K562 (cell line): ENCODE data around the gene ARHGAP18. TPM values are rescaled to one million over a fixed set of nuclear protein-coding genes. Genes with fewer than 3 reads are reported as not detected.

Experiments
- ATF7 ChIP-seq: fragments of 450-650 bp; IDR thresholded peaks from 2 replicates; pipeline ENCODE4 v1.7.1; 2014; ENCODE audit warnings: mild to moderate bottlenecking, moderate library complexity
- BACH1 ChIP-seq: fragments of 200-800 bp; sonication (Bioruptor generic); IDR thresholded peaks from 2 replicates; pipeline ENCODE4 v1.6.1; 2016; ENCODE audit warnings: missing genetic modification characterization, missing compliant biosample characterization
- CCNT2 ChIP-seq: IDR thresholded peaks from 2 replicates; pipeline ENCODE4 v1.6.1; 2011; ENCODE audit warnings: borderline replicate concordance, low read depth, mild to moderate bottlenecking, moderate library complexity, mixed read lengths, low read length; ENCODE audit not compliant: insufficient read length; ENCODE audit errors: extremely low read depth
- DIDO1 ChIP-seq: fragments of 450-650 bp; IDR thresholded peaks from 2 replicates; pipeline ENCODE4 v1.6.1; 2016; ENCODE audit warnings: low read depth, missing biosample characterization, missing genetic modification characterization
- DMBX1 ChIP-seq: fragments of 250-450 bp; sonication (Bioruptor Pico); IDR thresholded peaks from 2 replicates; pipeline ENCODE4 v1.8.0; 2022; ENCODE audit warnings: inconsistent platforms, mild to moderate bottlenecking, moderate library complexity, borderline replicate concordance
- DPF2 ChIP-seq: fragments of 450-650 bp; IDR thresholded peaks from 2 replicates; pipeline ENCODE4 v1.6.1; 2016
- EP300 ChIP-seq: IDR thresholded peaks from 2 replicates; pipeline ENCODE4 v1.6.1; 2012; ENCODE audit warnings: low read length, improper control_type of control experiment
- HCFC1 ChIP-seq: IDR thresholded peaks from 2 replicates; pipeline ENCODE4 v1.6.1; 2012; ENCODE audit warnings: low read depth, low read length, improper control_type of control experiment
- HDAC2 ChIP-seq: fragments of 450-650 bp; IDR thresholded peaks from 2 replicates; pipeline ENCODE4 v1.6.1; 2016; ENCODE audit warnings: mild to moderate bottlenecking
- L3MBTL2 ChIP-seq: fragments of 450-650 bp; IDR thresholded peaks from 2 replicates; pipeline ENCODE4 v1.6.1; 2016; ENCODE audit warnings: mild to moderate bottlenecking, moderate library complexity
- MAZ ChIP-seq, 2 experiments: fragments of 450-650 bp in 1 of 2; sonication (generic) in 1 of 2; formaldehyde crosslinking; IDR thresholded peaks in 1 of 2; conservative IDR thresholded peaks in 1 of 2; 2 replicates each; pipeline versions ENCODE4 v1.4.0 to v1.5.0; 2020; ENCODE audit warnings: mild to moderate bottlenecking in 1 of 2, missing genetic modification reagents in 1 of 2
- MBD2 ChIP-seq: sonication (generic); IDR thresholded peaks from 2 replicates; pipeline ENCODE4 v1.6.1; 2016; ENCODE audit warnings: low read depth, borderline replicate concordance
- MTF1 ChIP-seq: fragments of 250-450 bp; sonication (Bioruptor Pico); IDR thresholded peaks from 2 replicates; pipeline ENCODE4 v1.9.0; 2021; ENCODE audit warnings: moderate library complexity, mild to moderate bottlenecking, inconsistent platforms, borderline replicate concordance
- MXI1 ChIP-seq: IDR thresholded peaks from 2 replicates; pipeline ENCODE4 v1.6.1; 2011; ENCODE audit warnings: low read depth, mild to moderate bottlenecking, improper control_type of control experiment, low read length
- NCOR1 ChIP-seq: fragments of 450-650 bp; IDR thresholded peaks from 2 replicates; pipeline ENCODE4 v1.6.1; 2016; ENCODE audit warnings: mild to moderate bottlenecking, moderate library complexity
- NR2C2 ChIP-seq, 2 experiments: fragments of 200-800 bp in 1 of 2; sonication (Bioruptor generic) in 1 of 2; sonication (generic) in 1 of 2; formaldehyde crosslinking in 1 of 2; IDR thresholded peaks; 2 replicates each; pipeline versions ENCODE4 v1.6.1 to v1.8.0; 2016 to 2022; ENCODE audit warnings: mild to moderate bottlenecking in 1 of 2, missing compliant biosample characterization in 1 of 2, missing genetic modification characterization in 1 of 2, missing genetic modification reagents in 1 of 2
- PHB ChIP-seq: fragments of 250-450 bp; sonication (Bioruptor Pico); IDR thresholded peaks from 2 replicates; pipeline ENCODE4 v1.5.0; 2021
- POLR2H ChIP-seq: IDR thresholded peaks from 2 replicates; pipeline ENCODE4 v1.6.1; 2016; ENCODE audit warnings: missing genetic modification characterization, low read depth, mild to moderate bottlenecking, control low read depth, missing compliant biosample characterization, moderate library complexity
- PTRF ChIP-seq: fragments of 450-650 bp; IDR thresholded peaks from 2 replicates; pipeline ENCODE4 v1.6.1; 2016; ENCODE audit warnings: mild to moderate bottlenecking, missing genetic modification characterization, missing compliant biosample characterization
- RBM22 ChIP-seq: fragments of 200-400 bp; formaldehyde crosslinking; IDR thresholded peaks from 2 replicates; pipeline ENCODE4 v1.6.1; 2018; ENCODE audit warnings: low read length, low read depth; ENCODE audit not compliant: poor library complexity, severe bottlenecking
- SOX6 ChIP-seq: fragments of 450-650 bp; IDR thresholded peaks from 2 replicates; pipeline ENCODE4 v1.6.1; 2014; ENCODE audit warnings: mild to moderate bottlenecking
- SREBF1 ChIP-seq: fragments of 150-350 bp; IDR thresholded peaks from 2 replicates; pipeline ENCODE4 v1.6.1; 2014; ENCODE audit warnings: antibody characterized with exemption, low read depth, low read length, borderline replicate concordance
- STAT5B ChIP-seq: fragments of 250-450 bp; sonication (Bioruptor Pico); IDR thresholded peaks from 2 replicates; pipeline ENCODE4 v1.8.0; 2021; ENCODE audit warnings: mild to moderate bottlenecking, inconsistent platforms
- TAF7 ChIP-seq: fragments of 450-650 bp; IDR thresholded peaks from 2 replicates; pipeline ENCODE4 v1.6.1; 2016; ENCODE audit warnings: missing genetic modification characterization, missing compliant biosample characterization
- ZBED1 ChIP-seq: IDR thresholded peaks from 2 replicates; pipeline ENCODE4 v1.6.1; 2014
- ZNF224 ChIP-seq: sonication (generic); formaldehyde crosslinking; IDR thresholded peaks from 2 replicates; pipeline ENCODE4 v1.8.0; 2022; ENCODE audit warnings: mild to moderate bottlenecking, missing genetic modification reagents
- ZNF79 ChIP-seq: fragments of 250-450 bp; sonication (Bioruptor Pico); IDR thresholded peaks from 2 replicates; pipeline ENCODE4 v1.4.0; 2020; ENCODE audit warnings: low read depth, mild to moderate bottlenecking, moderate library complexity
- ZSCAN32 ChIP-seq: fragments of 450-650 bp; formaldehyde crosslinking; IDR thresholded peaks from 2 replicates; pipeline ENCODE4 v1.4.0; 2020; ENCODE audit warnings: mild to moderate bottlenecking, moderate library complexity
- polyA plus RNA-seq, 8 experiments: library from polyadenylated mRNA; depleted of rRNA in 4 of 8; stranded (reverse) in 5 of 8; unstranded in 3 of 8; fragments of >200 nt; fragmentation: Nextera tagmentation in 2 of 8; fragmentation: Illumina TruSeq in 1 of 8; extraction: Ambion mirVana in 2 of 8; extraction: Trizol in 1 of 8; gene quantifications; 2 replicates each; pipeline versions ENCODE4 v1.2.1 to v1.2.3, GENCODE V29; 2011 to 2014; ENCODE audit warnings: inconsistent platforms in 1 of 8, missing spikeins in 1 of 8
- total RNA-seq, 7 experiments: library from RNA; depleted of rRNA in 6 of 7; stranded (reverse); fragments of >200 nt in 6 of 7; fragmentation: Illumina TruSeq in 2 of 7; extraction: Trizol in 2 of 7; gene quantifications; 2 replicates each; pipeline versions ENCODE4 v1.2.1 to v1.2.3, GENCODE V29; 2011 to 2021; ENCODE audit warnings: low replicate concordance in 1 of 7
- TF ChIP-seq, protein P1 (sequence below): fragments of 450-650 bp; IDR thresholded peaks from 2 replicates; pipeline ENCODE4 v1.6.1; 2016

ARHGAP18 gene
- total and polyA plus RNA-seq, 9 of the 15 experiments (the other 6 are each of a cell fraction or from before 2014, with no cell fraction given) = 13.3 to 29.7 (median 21.1) TPM

GRCh38 chr6:129748212-129748900 is 38.4 kb upstream of the ARHGAP18 start (continued):
- TF ChIP-seq MAZ (CRISPR knock-in tag; conservative IDR thresholded peaks at IDR 0.05 in 1 of 2, IDR thresholded peaks at IDR 0.05 in 1 of 2) = peak in 1 of 2 experiments; percentile 53; a peak in 3 of 4 replicates
- TF ChIP-seq BACH1 (tag) = peak; percentile 47
- peak; percentile 74 for TF ChIP-seq SOX6
- no peak for TF ChIP-seq ZBED1
- no peak for TF ChIP-seq NCOR1
- TF ChIP-seq L3MBTL2 = peak; percentile 36; the same call in 1 of the 2 replicates
- TF ChIP-seq MXI1 = no peak
- peak; percentile 79; the same call in 1 of the 2 replicates for TF ChIP-seq HDAC2
- no peak for TF ChIP-seq RBM22
- TF ChIP-seq DMBX1 (CRISPR knock-in tag) = peak; percentile 93
- TF ChIP-seq EP300 = peak; percentile 87
- no peak for TF ChIP-seq SREBF1
- 0 out of 2 replicates have a peak, but pooled peaks have one; percentile 20 for TF ChIP-seq TAF7
- TF ChIP-seq PTRF (tag) = no peak
- no peak for TF ChIP-seq NR2C2 (CRISPR knock-in tag; IDR thresholded peaks at IDR 0.05)
- TF ChIP-seq NR2C2 (tag; IDR thresholded peaks at IDR 0.05) = peak; percentile 83
- TF ChIP-seq, protein P1, sequence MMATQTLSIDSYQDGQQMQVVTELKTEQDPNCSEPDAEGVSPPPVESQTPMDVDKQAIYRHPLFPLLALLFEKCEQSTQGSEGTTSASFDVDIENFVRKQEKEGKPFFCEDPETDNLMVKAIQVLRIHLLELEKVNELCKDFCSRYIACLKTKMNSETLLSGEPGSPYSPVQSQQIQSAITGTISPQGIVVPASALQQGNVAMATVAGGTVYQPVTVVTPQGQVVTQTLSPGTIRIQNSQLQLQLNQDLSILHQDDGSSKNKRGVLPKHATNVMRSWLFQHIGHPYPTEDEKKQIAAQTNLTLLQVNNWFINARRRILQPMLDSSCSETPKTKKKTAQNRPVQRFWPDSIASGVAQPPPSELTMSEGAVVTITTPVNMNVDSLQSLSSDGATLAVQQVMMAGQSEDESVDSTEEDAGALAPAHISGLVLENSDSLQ = peak; percentile 85
- TF ChIP-seq ATF7 = peak; percentile 90
- TF ChIP-seq DPF2 = peak; percentile 58; the same call in 1 of the 2 replicates
- TF ChIP-seq DIDO1 (tag) = 0 out of 2 replicates have a peak, but pooled peaks have one; percentile 19
- peak; percentile 39; the same call in 1 of the 2 replicates for TF ChIP-seq MTF1 (CRISPR knock-in tag)
- no peak for TF ChIP-seq MBD2
- no peak for TF ChIP-seq STAT5B (CRISPR knock-in tag)
- no peak for TF ChIP-seq PHB (CRISPR knock-in tag)
- no peak for TF ChIP-seq CCNT2
- TF ChIP-seq ZNF224 = no peak
- peak; percentile 56; the same call in 1 of the 2 replicates for TF ChIP-seq HCFC1
- 0 out of 2 replicates have a peak, but pooled peaks have one; percentile 59 for TF ChIP-seq ZNF79 (CRISPR knock-in tag)
- TF ChIP-seq POLR2H (tag) = peak; percentile 72
- peak; percentile 97 for TF ChIP-seq ZSCAN32 (CRISPR knock-in tag)
